T-helper 17 cell (primary cell): ENCODE data around the gene PDE4A. TPM values are rescaled to one million over a fixed set of nuclear protein-coding genes. Genes with fewer than 3 reads are reported as not detected.
A peak's percentile ranks its signal among the peaks of the same experiment; 100 is the strongest.
"Not testable (repeated sequence)": the region's sequence is repeated elsewhere in the genome, so short reads cannot be mapped to it uniquely, and the experiment has no call there.

ENCODE experiments used
- ATAC-seq: fragments of 150-1000 bp; cut with Tn5 transposase; 2 replicates; pipeline ENCODE4 v1.10.0; 2021; ENCODE audit warnings: mild to moderate bottlenecking, moderate library complexity
- DNase-seq, 3 donors: peaks; one replicate each; pipeline versions ENCODE4 v3.0.0 to v3.0.0-alpha.2; 2020 to 2021
- H3K9me3 ChIP-seq: one replicate; pipeline ENCODE4 v1.7.0; 2013; ENCODE audit warnings: low read length, mild to moderate bottlenecking; ENCODE audit not compliant: control insufficient read depth, poor library complexity, severe bottlenecking
- H3K27ac Mint-ChIP-seq: one replicate; pipeline ENCODE4 v1.8.0; 2022; ENCODE audit warnings: mild to moderate bottlenecking, moderate library complexity, mixed read lengths
- H3K27me3 Mint-ChIP-seq: one replicate; pipeline ENCODE4 v1.8.0; 2022; ENCODE audit warnings: mixed read lengths
- H3K36me3 Mint-ChIP-seq: one replicate; pipeline ENCODE4 v1.8.0; 2022; ENCODE audit warnings: low read depth, mixed read lengths
- H3K4me1 Mint-ChIP-seq: one replicate; pipeline ENCODE4 v1.8.0; 2022; ENCODE audit warnings: mild to moderate bottlenecking, mixed read lengths
- H3K4me3 Mint-ChIP-seq: one replicate; pipeline ENCODE4 v1.8.0; 2022; ENCODE audit warnings: mild to moderate bottlenecking, moderate library complexity, mixed read lengths
- total RNA-seq, 4 donors: library from RNA in 2 of 4; stranded (reverse) in 2 of 4; gene quantifications; one replicate each; pipeline ENCODE4 v1.2.3 and lab custom pipeline; 2022 to 2026

Gene PDE4A
- total RNA-seq (1 to 10 TPM; 5.7 to 9.5 TPM), total RNA-seq (lab: John Stamatoyannopoulos, UW) (8.2 to 8.4 reads per million in 2 donors)

GRCh38 chr19:10420444-10421239, at the start of gene PDE4A:
TSS of gene PDE4A (plus strand) at chr19:10420538. CDS start at chr19:10420765, 227 bp downstream.
- no peak for ATAC-seq
- no peaks in the 10 kb centered on the region for H3K9me3 ChIP-seq
- Mint-ChIP-seq H3K27ac (peak within 1 kb of the TSS; percentile 83), H3K27me3 (peaks cover 39% of the 10 kb centered on the region), H3K4me3 (peak within 1 kb of the TSS; percentile 93), H3K36me3 (peaks cover 6% of the 10 kb centered on the region), H3K4me1 (peaks cover 49% of the 10 kb centered on the region)
- peak in 2 of 3 donors; percentile 49 to 60 for DNase-seq

DNA sequence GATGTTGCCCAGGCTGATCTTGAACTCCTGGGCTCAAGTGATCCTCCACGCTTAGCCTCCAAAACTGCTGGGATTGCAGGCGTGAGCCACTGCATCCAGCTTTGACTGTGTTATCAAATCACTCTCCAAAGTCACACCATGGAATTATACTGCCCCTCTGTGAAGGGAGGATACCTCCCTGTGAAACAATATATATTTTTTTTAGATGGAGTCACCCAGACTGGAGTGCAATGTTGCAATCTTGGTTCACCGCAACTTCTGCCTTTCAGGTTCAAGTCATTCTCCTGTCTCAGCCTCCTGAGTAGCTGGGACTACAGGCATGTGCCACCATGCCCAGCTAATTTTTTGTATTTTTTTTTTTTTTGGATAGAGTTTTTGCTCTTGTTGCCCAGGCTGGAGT, 47.6 kb upstream of the PDE4A start:
- ATAC-seq (no peak), DNase-seq (no peak)
- Mint-ChIP-seq H3K27me3 (no peaks in the 10 kb centered on the region), H3K27ac (no peak overlapping the region), H3K4me1 (peaks cover 5% of the 10 kb centered on the region), H3K36me3 (peaks cover 4% of the 10 kb centered on the region), H3K4me3 (peak overlapping the region; percentile 5)
- no peaks in the 10 kb centered on the region for H3K9me3 ChIP-seq

GRCh38 chr19:10374931-10375330, 45.4 kb upstream of the PDE4A start:
- DNase-seq (no peak), ATAC-seq (no peak)
- H3K27me3 Mint-ChIP-seq = no peaks in the 10 kb centered on the region
- H3K4me1 Mint-ChIP-seq = peaks cover 13% of the 10 kb centered on the region
- H3K4me3 Mint-ChIP-seq = no peak overlapping the region
- H3K9me3 ChIP-seq = no peaks in the 10 kb centered on the region
- peaks cover 2% of the 10 kb centered on the region for H3K36me3 Mint-ChIP-seq
- H3K27ac Mint-ChIP-seq = no peak overlapping the region

GRCh38 chr19:10377140-10377640, 43.1 kb upstream of the PDE4A start:
- not testable (repeated sequence) for ATAC-seq, H3K27me3 Mint-ChIP-seq, H3K27ac Mint-ChIP-seq, H3K36me3 Mint-ChIP-seq, DNase-seq, H3K4me3 Mint-ChIP-seq, H3K9me3 ChIP-seq
- H3K4me1 Mint-ChIP-seq = peaks cover 22% of the 10 kb centered on the region

- DNase-seq = no peak
- H3K4me3 Mint-ChIP-seq = no peak overlapping the region
- H3K9me3 ChIP-seq = no peaks in the 10 kb centered on the region
- peaks cover 22% of the 10 kb centered on the region for H3K4me1 Mint-ChIP-seq
- H3K36me3 Mint-ChIP-seq = peaks cover 4% of the 10 kb centered on the region
- ATAC-seq = no peak
- H3K27me3 Mint-ChIP-seq = no peaks in the 10 kb centered on the region
- peak overlapping the region; percentile 24 for H3K27ac Mint-ChIP-seq
Observed at GRCh38 chr19:10378124-10378523, 42.2 kb upstream of the PDE4A start.

- ATAC-seq = no peak
Observed at GRCh38 chr19:10379880-10380312, 40.4 kb upstream of the PDE4A start.

DNA sequence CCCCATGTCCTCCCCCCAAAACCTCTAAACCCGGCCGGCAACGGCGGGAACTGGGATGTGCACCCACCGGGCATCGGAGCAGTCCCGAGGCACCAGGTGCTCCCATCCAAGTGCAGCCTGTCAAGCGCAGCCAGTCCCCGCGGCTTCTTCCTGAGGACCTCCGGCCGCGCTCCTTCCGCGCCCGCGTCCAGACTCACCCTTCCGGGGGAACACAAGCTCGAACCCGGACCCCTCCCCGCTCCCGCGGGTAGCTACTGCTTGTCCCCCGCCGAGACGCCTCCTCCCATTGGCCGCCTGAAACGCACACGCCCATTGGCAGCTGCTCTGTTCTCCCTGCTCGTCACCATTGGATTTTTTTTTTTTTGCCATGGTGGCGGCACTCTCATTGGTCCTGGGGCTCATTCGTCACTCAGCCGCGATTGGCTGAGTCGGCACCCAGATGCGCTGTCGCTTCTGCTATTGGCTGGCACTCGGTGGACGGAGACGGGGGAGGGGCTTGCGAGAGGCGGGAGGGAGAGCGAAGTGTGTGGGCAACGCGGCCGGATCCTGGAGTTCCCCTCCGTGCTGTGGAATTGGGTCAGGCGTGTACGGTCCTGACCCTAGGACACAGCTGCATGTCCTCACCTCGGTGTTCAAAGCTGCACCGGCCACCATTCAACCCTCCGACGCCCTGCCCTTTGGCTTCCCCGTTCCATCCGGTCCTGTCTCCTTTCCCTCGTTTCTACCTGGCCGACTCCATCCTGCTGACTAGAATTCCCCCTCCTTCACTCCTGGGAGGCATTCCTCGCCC, 39.8 kb upstream of the PDE4A start, which contains the start of gene TYK2:
Gene TYK2 (minus strand): TSS at position 260 of the 790 bp plus-strand sequence. CDS start 2,166 bp downstream, outside the sequence.
- H3K27me3 Mint-ChIP-seq = no peaks in the 10 kb centered on the region
- H3K4me1 Mint-ChIP-seq = peaks cover 19% of the 10 kb centered on the region

More at GRCh38 chr19:10379880-10380312, 40.4 kb upstream of the PDE4A start:
- H3K4me3 Mint-ChIP-seq = peak overlapping the region; percentile 98
- peaks cover 20% of the 10 kb centered on the region for H3K4me1 Mint-ChIP-seq
- no peaks in the 10 kb centered on the region for H3K27me3 Mint-ChIP-seq
- no peaks in the 10 kb centered on the region for H3K9me3 ChIP-seq
- H3K27ac Mint-ChIP-seq = peak overlapping the region; percentile 98
- DNase-seq = no peak
- peaks cover 4% of the 10 kb centered on the region for H3K36me3 Mint-ChIP-seq

DNA sequence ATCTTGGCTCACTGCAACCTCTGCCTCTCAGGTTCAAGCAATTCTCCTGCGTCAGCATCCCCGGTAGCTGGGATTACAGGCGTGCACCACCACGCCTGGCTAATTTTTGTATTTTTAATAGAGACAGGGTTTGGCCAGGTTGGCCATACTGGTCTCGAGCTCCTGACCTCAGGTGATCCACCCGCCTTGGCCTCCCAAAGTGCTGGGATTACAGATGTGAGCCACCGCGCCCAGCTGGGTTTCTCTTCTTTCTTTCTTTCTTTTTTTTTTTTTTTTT, 37.2 kb upstream of the PDE4A start:
- H3K9me3 ChIP-seq, H3K4me3 Mint-ChIP-seq, ATAC-seq, H3K36me3 Mint-ChIP-seq, DNase-seq, H3K27me3 Mint-ChIP-seq, H3K27ac Mint-ChIP-seq: not testable (repeated sequence)
- H3K4me1 Mint-ChIP-seq = peaks cover 17% of the 10 kb centered on the region

More for the DNA sequence above, 39.8 kb upstream of the PDE4A start, which contains the start of gene TYK2:
- peak within 1 kb of the TSS; percentile 98 for H3K27ac Mint-ChIP-seq
- ATAC-seq (peak; percentile 95), DNase-seq (peak; percentile 88 to 94 (median 91))
- H3K9me3 ChIP-seq = no peaks in the 10 kb centered on the region
- peak within 1 kb of the TSS; percentile 98 for H3K4me3 Mint-ChIP-seq
- H3K36me3 Mint-ChIP-seq = peaks cover 2% of the 10 kb centered on the region

DNA sequence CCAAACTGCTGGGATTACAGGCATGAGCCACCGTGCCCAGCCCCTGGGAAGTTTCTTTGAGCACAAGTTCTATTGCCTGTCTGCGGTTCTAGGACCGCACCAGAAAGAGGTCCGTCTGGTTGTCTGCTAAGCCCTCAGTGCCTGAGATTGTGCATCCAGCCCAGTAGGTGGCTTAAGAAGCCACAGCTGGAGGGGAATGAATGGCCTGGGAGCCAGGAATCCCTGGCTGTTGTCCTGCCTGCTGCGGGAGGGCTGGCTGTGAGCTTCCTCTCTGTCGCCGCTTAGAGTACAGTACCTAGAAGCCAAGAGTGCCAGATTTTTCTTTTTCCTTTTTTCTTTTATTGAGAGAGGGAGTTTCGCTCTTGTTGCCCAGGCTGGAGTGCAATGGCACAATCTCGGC, 35.8 kb upstream of the PDE4A start:
- no peaks in the 10 kb centered on the region for H3K9me3 ChIP-seq
- Mint-ChIP-seq H3K27me3 (no peaks in the 10 kb centered on the region), H3K27ac (no peak overlapping the region), H3K36me3 (peaks cover 2% of the 10 kb centered on the region), H3K4me1 (peaks cover 16% of the 10 kb centered on the region), H3K4me3 (no peak overlapping the region)
- ATAC-seq (no peak), DNase-seq (no peak)

DNA sequence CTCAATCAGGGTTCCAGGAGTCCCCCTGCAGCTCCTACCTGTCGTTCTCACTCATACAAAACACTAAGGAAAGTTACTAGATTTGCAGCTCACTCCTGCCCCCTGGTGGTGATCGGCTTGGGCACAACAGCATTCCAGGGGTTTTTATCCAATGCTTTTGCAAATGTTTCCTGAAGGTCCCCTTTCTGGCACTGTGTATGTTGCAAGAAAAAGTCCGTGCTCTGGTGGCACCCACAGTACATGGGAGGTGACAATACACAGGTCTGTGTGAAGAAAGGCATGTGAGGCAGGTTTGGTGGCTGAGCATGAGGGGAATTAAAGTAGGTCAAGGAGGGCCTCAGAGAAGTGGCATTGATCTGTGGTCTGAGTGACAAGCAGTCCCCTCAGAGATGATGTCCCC, 31.4 kb upstream of the PDE4A start:
- H3K9me3 ChIP-seq = no peaks in the 10 kb centered on the region
- H3K27ac Mint-ChIP-seq = peak overlapping the region; percentile 47
- ATAC-seq (peak; percentile 68), DNase-seq (peak; percentile 65 to 74 (median 70))
- H3K4me3 Mint-ChIP-seq = peak overlapping the region; percentile 36
- peaks cover 10% of the 10 kb centered on the region for H3K4me1 Mint-ChIP-seq
- no peaks in the 10 kb centered on the region for H3K36me3 Mint-ChIP-seq
- no peaks in the 10 kb centered on the region for H3K27me3 Mint-ChIP-seq

DNA sequence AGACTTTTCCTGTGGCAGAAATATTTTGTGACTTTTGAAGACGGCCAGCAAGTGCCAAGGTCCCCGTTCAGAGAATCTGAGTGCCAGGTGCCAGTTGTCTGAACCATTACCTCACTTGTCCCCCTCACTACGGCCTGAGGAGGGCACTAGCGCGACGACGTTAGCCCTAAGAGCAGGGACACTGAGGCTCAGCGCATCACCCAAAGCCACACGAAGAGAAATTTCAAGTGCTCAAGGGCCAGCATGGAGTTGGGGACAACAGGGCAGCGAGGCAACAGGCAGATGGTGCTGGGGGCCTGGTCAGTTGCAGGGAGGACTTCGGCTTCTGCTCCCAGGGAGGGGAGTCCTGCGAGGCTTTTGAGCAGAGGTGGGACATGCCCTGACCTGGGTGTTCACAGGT, 30.5 kb upstream of the PDE4A start:
- Mint-ChIP-seq H3K27me3 (no peaks in the 10 kb centered on the region), H3K36me3 (no peaks in the 10 kb centered on the region), H3K27ac (peak overlapping the region; percentile 77), H3K4me1 (peaks cover 10% of the 10 kb centered on the region), H3K4me3 (no peak overlapping the region)
- no peaks in the 10 kb centered on the region for H3K9me3 ChIP-seq
- no peak for ATAC-seq
- no peak for DNase-seq

DNA sequence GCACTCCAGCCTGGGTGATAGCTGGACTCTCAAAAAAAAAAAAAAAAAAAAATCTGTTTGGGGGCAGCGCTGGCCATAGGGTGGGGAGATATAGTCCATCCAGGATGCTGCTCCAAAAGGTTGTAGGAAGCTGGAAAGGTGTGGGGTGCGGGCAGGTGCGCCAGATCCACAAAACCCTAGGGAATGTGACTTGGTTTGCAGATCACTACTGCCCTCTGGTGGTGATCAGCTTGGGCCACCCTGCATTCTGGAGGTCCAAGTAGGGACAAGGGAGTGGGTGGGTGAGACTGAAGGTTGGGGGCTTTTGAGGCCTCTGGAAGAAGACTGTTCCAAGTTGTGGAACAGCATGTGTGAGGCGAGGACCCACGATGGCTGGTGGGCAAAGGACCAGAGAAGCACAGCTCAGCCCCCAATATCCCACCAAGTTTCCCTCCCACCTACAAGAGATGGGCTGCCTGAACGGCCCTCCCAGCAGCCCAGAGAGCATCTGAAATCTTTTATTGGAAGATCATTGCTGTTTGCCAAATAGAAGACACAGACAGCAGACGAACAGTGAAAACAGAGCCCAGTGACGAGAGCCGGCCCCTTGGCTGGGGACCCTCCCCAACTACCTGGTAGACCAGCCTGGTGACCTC, 29.6 kb upstream of the PDE4A start:
- H3K9me3 ChIP-seq = no peaks in the 10 kb centered on the region
- Mint-ChIP-seq H3K36me3 (no peaks in the 10 kb centered on the region), H3K4me1 (peaks cover 10% of the 10 kb centered on the region), H3K27ac (peak overlapping the region; percentile 77), H3K27me3 (no peaks in the 10 kb centered on the region), H3K4me3 (no peak overlapping the region)
- peak; percentile 45 to 49 (median 45) for DNase-seq
- ATAC-seq = peak; percentile 51

DNA sequence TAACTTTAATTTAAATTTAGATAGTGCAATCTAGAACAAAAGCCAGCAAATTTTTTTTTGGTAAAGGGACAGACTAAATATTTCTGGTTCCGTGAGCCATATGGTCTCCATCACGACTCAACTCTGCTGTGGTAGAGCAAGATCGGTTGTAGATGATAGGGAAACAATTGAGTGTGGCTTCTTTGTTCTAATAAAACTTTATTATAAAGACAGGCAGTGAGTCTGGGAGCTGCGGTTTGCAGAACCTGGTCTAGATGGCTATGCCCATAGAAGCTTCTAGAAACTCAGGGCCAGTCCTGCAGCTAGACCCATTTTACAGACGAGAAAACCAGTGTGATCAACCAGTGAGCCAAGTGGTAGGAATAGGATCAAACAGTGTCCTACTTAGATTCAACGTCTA, 28.2 kb upstream of the PDE4A start:
- no peak overlapping the region for H3K4me3 Mint-ChIP-seq
- no peaks in the 10 kb centered on the region for H3K9me3 ChIP-seq
- H3K27ac Mint-ChIP-seq = no peak overlapping the region
- no peaks in the 10 kb centered on the region for H3K36me3 Mint-ChIP-seq
- DNase-seq = no peak
- no peaks in the 10 kb centered on the region for H3K27me3 Mint-ChIP-seq
- peaks cover 14% of the 10 kb centered on the region for H3K4me1 Mint-ChIP-seq
- no peak for ATAC-seq
